HuH-7.5 (cell line): ENCODE results near the gene EPB41.
"Not testable (repeated sequence)": the region's sequence is repeated elsewhere in the genome, so short reads cannot be mapped to it uniquely, and the experiment has no call there.

Experiments used
- DNase-seq: peaks from one replicate; pipeline ENCODE4 v3.0.0; 2011; ENCODE audit warnings: low spot score

Gene EPB41

GRCh38 chr1:28927648-28928313 is 13.4 kb downstream of the EPB41 start:
- no peak for DNase-seq

GRCh38 chr1:28928314-28928941 is 14.1 kb downstream of the EPB41 start:
- DNase-seq = no peak

GRCh38 chr1:28933277-28933676 is 18.9 kb downstream of the EPB41 start:
- no peak for DNase-seq

- DNase-seq = no peak
Observed at GRCh38 chr1:28933918-28934317, 19.5 kb downstream of the EPB41 start.

GRCh38 chr1:28934676-28935075 is 20.3 kb downstream of the EPB41 start:
- DNase-seq = no peak

GRCh38 chr1:28935293-28935692 is 20.9 kb downstream of the EPB41 start:
- no peak for DNase-seq

GRCh38 chr1:28936094-28936493 is 21.7 kb downstream of the EPB41 start:
- no peak for DNase-seq

- no peak for DNase-seq
Observed at GRCh38 chr1:28936528-28936927, 22.2 kb downstream of the EPB41 start.

GRCh38 chr1:28943581-28943980 is 29.2 kb downstream of the EPB41 start:
- not testable (repeated sequence) for DNase-seq

- DNase-seq = no peak
Observed at GRCh38 chr1:28950006-28950405, 35.6 kb downstream of the EPB41 start.

- no peak for DNase-seq
Observed at GRCh38 chr1:28950449-28950848, 36.1 kb downstream of the EPB41 start.

- DNase-seq = no peak
Observed at GRCh38 chr1:28954126-28954726, 39.9 kb downstream of the EPB41 start.

- no peak for DNase-seq
Observed at GRCh38 chr1:28956038-28956464, 41.7 kb downstream of the EPB41 start.

GRCh38 chr1:28962114-28962831 is 47.9 kb downstream of the EPB41 start:
- DNase-seq = not testable (repeated sequence)

- DNase-seq = no peak
Observed at GRCh38 chr1:28965271-28965870, 51.0 kb downstream of the EPB41 start.

GRCh38 chr1:28966617-28967016 is 52.2 kb downstream of the EPB41 start:
- no peak for DNase-seq

GRCh38 chr1:28971980-28972771 is 57.8 kb downstream of the EPB41 start:
- no peak for DNase-seq

- DNase-seq = no peak
Observed at GRCh38 chr1:28973596-28974421, 59.4 kb downstream of the EPB41 start.

GRCh38 chr1:28974432-28974831 is 60.1 kb downstream of the EPB41 start:
- no peak for DNase-seq

GRCh38 chr1:28976248-28976647 is 61.9 kb downstream of the EPB41 start:
- no peak for DNase-seq

- DNase-seq = no peak
Observed at GRCh38 chr1:28981210-28981609, 66.8 kb downstream of the EPB41 start.
